Astrocyte of the cerebellum (primary cell): ENCODE results near the gene RFX8.
A peak's percentile ranks its signal among the peaks of the same experiment; 100 is the strongest.

Experiments
- DNase-seq: peaks from one replicate; pipeline ENCODE4 v3.0.0-alpha.2; 2011; ENCODE audit warnings: low read depth
- H3K4me3 ChIP-seq: 2 replicates; pipeline ENCODE4 v1.5.1; 2011; ENCODE audit warnings: mild to moderate bottlenecking, low read depth, low read length, moderate library complexity
- CTCF ChIP-seq: IDR thresholded peaks from 2 replicates; pipeline ENCODE4 v1.5.1; 2012; ENCODE audit warnings: low read length, low read depth, moderate library complexity, mild to moderate bottlenecking; ENCODE audit errors: missing control alignments
- in situ Hi-C: cut with HindIII; loops from 2 replicates; pipeline ENCODE4 v1.10.0; 2017; ENCODE audit warnings: low sequenced_read_pairs

RFX8 gene

GRCh38 chr2:101476605-101477208 lies 1.8 kb upstream of the RFX8 start:
- in situ Hi-C loops = no loop called here
- no peak overlapping the region for H3K4me3 ChIP-seq
- no peak for DNase-seq
- no peak for TF ChIP-seq CTCF

GRCh38 chr2:101473911-101474701 lies 806 bp downstream of the RFX8 start:
- in situ Hi-C loops = no loop called here
- DNase-seq = no peak
- H3K4me3 ChIP-seq = peak overlapping the region; percentile 40
- TF ChIP-seq CTCF = no peak

- DNase-seq = no peak
- no peak for TF ChIP-seq CTCF
- peak overlapping the region; percentile 40 for H3K4me3 ChIP-seq
- in situ Hi-C loops = no loop called here
Measured at GRCh38 chr2:101473591-101473910, 1.4 kb downstream of the RFX8 start.

GRCh38 chr2:101469863-101470262 lies 5.0 kb downstream of the RFX8 start:
- DNase-seq = no peak
- in situ Hi-C loops = no loop called here
- H3K4me3 ChIP-seq = no peak overlapping the region
- no peak for TF ChIP-seq CTCF

GRCh38 chr2:101467306-101467705 lies 7.6 kb downstream of the RFX8 start:
- no peak for TF ChIP-seq CTCF
- no peak overlapping the region for H3K4me3 ChIP-seq
- DNase-seq = peak; percentile 44
- in situ Hi-C loops = no loop called here

- in situ Hi-C loops = no loop called here
- no peak for DNase-seq
- TF ChIP-seq CTCF = no peak
- no peak overlapping the region for H3K4me3 ChIP-seq
Measured at GRCh38 chr2:101466426-101466825, 8.5 kb downstream of the RFX8 start.
